ENCODE results near the gene PFDN6. TPM values are rescaled to one million over a fixed set of nuclear protein-coding genes. Genes with fewer than 3 reads are reported as not detected.

The PFDN6 gene
- total and polyA plus RNA-seq, 2 of the 13 experiments (the other 11 are each of a cell fraction or from before 2014, with no cell fraction given), result 75.5 to 87.0 TPM

- TF ChIP-seq, protein P1, sequence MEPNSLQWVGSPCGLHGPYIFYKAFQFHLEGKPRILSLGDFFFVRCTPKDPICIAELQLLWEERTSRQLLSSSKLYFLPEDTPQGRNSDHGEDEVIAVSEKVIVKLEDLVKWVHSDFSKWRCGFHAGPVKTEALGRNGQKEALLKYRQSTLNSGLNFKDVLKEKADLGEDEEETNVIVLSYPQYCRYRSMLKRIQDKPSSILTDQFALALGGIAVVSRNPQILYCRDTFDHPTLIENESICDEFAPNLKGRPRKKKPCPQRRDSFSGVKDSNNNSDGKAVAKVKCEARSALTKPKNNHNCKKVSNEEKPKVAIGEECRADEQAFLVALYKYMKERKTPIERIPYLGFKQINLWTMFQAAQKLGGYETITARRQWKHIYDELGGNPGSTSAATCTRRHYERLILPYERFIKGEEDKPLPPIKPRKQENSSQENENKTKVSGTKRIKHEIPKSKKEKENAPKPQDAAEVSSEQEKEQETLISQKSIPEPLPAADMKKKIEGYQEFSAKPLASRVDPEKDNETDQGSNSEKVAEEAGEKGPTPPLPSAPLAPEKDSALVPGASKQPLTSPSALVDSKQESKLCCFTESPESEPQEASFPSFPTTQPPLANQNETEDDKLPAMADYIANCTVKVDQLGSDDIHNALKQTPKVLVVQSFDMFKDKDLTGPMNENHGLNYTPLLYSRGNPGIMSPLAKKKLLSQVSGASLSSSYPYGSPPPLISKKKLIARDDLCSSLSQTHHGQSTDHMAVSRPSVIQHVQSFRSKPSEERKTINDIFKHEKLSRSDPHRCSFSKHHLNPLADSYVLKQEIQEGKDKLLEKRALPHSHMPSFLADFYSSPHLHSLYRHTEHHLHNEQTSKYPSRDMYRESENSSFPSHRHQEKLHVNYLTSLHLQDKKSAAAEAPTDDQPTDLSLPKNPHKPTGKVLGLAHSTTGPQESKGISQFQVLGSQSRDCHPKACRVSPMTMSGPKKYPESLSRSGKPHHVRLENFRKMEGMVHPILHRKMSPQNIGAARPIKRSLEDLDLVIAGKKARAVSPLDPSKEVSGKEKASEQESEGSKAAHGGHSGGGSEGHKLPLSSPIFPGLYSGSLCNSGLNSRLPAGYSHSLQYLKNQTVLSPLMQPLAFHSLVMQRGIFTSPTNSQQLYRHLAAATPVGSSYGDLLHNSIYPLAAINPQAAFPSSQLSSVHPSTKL (CRISPR knock-in tag; IDR thresholded peaks at IDR 0.05), result 0 out of 2 replicates have a peak, but pooled peaks have one; percentile 13
- 0 out of 2 replicates have a peak, but pooled peaks have one; percentile 41 for TF ChIP-seq ZNF124 (CRISPR knock-in tag; IDR thresholded peaks at IDR 0.05)
- no peak for TF ChIP-seq MATR3 (CRISPR knock-in tag; IDR thresholded peaks at IDR 0.05)
- no peak for TF ChIP-seq EP300 (IDR thresholded peaks at IDR 0.05; ENCODE audit: low read depth in 2 of 2, low read length in 2 of 2)
- no peak; the same call in 1 of the 2 replicates for TF ChIP-seq EP300 (CRISPR knock-in tag; IDR thresholded peaks at IDR 0.05; ENCODE audit: borderline replicate concordance)
- TF ChIP-seq ZNF557 (CRISPR knock-in tag; IDR thresholded peaks at IDR 0.05), result no peak
- no peak for TF ChIP-seq ZNF18 (CRISPR knock-in tag; IDR thresholded peaks at IDR 0.05; ENCODE audit: insufficient replicate concordance)
- no peak for TF ChIP-seq RARA (CRISPR knock-in tag; IDR thresholded peaks at IDR 0.05)
- TF ChIP-seq DMAP1 (CRISPR knock-in tag; IDR thresholded peaks at IDR 0.05), result no peak
- TF ChIP-seq NONO (IDR thresholded peaks at IDR 0.05), result no peak
- TF ChIP-seq NONO (CRISPR knock-in tag; conservative IDR thresholded peaks at IDR 0.05), result 0 out of 2 replicates have a peak, but pooled peaks have one; percentile 40
- TF ChIP-seq U2AF1 (optimal IDR thresholded peaks at IDR 0.05; ENCODE audit: low read depth, low read length), result no peak
- no peak for TF ChIP-seq ZSCAN25 (CRISPR knock-in tag; IDR thresholded peaks at IDR 0.05)
- no peak for TF ChIP-seq EHMT2 (IDR thresholded peaks at IDR 0.05; ENCODE audit: borderline replicate concordance, low read depth, low read length)
- no peak for TF ChIP-seq KLF15 (CRISPR knock-in tag; IDR thresholded peaks at IDR 0.05; ENCODE audit: borderline replicate concordance)
- no peak for TF ChIP-seq ZNF615 (CRISPR knock-in tag; IDR thresholded peaks at IDR 0.05; ENCODE audit: borderline replicate concordance)
- TF ChIP-seq, protein P2, sequence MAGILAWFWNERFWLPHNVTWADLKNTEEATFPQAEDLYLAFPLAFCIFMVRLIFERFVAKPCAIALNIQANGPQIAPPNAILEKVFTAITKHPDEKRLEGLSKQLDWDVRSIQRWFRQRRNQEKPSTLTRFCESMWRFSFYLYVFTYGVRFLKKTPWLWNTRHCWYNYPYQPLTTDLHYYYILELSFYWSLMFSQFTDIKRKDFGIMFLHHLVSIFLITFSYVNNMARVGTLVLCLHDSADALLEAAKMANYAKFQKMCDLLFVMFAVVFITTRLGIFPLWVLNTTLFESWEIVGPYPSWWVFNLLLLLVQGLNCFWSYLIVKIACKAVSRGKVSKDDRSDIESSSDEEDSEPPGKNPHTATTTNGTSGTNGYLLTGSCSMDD (CRISPR knock-in tag; IDR thresholded peaks at IDR 0.05), result no peak
- no peak for TF ChIP-seq ZZZ3 (CRISPR knock-in tag; IDR thresholded peaks at IDR 0.05; ENCODE audit: borderline replicate concordance)
- 0 out of 2 replicates have a peak, but pooled peaks have one; percentile 24 for TF ChIP-seq ZNF580 (CRISPR knock-in tag; IDR thresholded peaks at IDR 0.05; ENCODE audit: borderline replicate concordance, low read depth)
- peak; percentile 69; the same call in 1 of the 2 replicates for TF ChIP-seq HOXA3 (CRISPR knock-in tag; IDR thresholded peaks at IDR 0.05)
- 0 out of 2 replicates have a peak, but pooled peaks have one; percentile 68 for TF ChIP-seq KDM3A (CRISPR knock-in tag; IDR thresholded peaks at IDR 0.05; ENCODE audit: low read depth)
- peak; percentile 77 for TF ChIP-seq ELF3 (CRISPR knock-in tag; IDR thresholded peaks at IDR 0.05)
- no peak for TF ChIP-seq NFKBIZ (CRISPR knock-in tag; IDR thresholded peaks at IDR 0.05)
- TF ChIP-seq MED8 (CRISPR knock-in tag; IDR thresholded peaks at IDR 0.05; ENCODE audit: insufficient replicate concordance), result no peak
- no peak for TF ChIP-seq RBM39 (IDR thresholded peaks at IDR 0.05; ENCODE audit: low read depth, low read length, poor library complexity, severe bottlenecking)
Measured at GRCh38 chr6:33279971-33280511, 9.4 kb upstream of the PFDN6 start (continued).
